NCI-H2227 (cell line): ENCODE results near the gene PIEZO2.

Experiments
- DNase-seq: peaks from one replicate; lab custom pipeline; 2025; ENCODE audit not compliant: unreplicated experiment; lab: John Stamatoyannopoulos, UW

The PIEZO2 gene

DNA sequence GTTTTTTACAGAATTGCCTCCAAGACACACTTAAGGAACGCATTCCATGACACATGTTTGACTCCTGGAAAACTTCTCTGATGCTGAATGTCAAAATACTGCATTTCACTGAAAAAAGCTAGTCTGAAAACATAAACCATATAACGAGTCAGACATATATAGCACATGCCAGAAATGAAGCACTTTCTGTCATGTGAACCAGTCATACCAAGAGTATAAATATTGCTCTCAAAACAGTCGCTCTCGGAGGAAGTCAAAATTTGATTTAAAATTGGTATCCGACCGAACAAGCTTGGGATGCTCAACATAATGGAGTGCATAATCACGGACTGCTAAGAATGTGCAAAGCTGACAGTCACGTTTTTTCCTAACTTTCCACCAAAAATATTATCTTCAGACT, 115.9 kb downstream of the PIEZO2 start:
- DNase-seq: no peak

DNA sequence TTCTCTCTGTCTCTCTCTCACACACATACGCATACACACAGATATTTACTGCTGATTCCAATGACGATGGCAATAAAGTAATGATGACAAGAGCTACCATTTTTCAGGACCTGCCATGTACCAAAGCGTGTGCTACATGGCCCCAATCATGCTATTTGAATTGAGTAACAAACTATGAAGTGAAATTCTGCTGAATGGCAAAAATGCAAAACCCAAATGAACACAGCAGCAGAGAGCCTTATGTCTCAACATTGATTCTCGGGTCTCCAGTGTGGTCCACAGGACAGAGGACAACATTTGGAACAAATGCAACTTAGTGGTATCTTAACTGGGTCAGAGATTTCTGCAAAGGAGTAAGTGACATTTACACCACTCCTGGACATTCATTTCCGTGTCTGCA, 117.4 kb downstream of the PIEZO2 start:
- no peak for DNase-seq

DNA sequence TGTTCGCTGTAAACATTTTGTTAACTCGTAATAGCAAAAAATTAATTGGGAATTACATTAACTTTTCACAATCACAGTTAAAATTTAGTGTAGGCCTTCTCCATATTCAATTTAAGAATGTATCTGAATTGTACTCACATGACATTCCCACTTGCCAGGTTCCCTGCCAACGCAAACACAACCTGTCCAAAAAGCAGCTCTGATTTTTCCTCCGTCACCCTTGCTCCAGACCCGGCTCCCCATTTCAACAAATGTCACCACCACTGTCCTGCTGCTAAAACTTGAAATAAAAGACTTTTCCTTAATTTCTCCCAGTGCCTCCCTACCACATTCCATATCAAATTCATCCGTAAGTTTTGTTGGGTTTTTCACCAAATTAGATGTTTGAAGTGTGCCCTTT, 120.3 kb downstream of the PIEZO2 start:
- DNase-seq: no peak

DNA sequence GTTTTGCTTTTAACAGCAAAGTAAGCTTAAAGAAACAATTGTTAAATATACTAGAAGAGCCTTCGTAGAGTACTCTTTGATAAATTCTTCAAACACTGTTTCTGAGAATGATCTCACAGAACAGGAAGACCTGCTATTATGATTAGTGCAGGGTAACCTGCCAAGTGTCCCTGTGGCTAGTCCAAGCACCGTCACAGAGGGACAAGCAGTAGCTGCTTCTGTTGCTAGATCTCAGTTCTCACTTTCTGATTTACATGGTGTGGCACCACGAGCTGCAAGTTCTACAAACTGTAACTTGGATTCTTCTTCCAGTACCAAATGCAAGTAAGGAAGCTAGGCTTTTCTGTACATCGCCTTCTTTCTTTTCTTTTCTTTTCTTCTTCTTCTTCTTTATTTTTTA, 121.5 kb downstream of the PIEZO2 start:
- no peak for DNase-seq

DNA sequence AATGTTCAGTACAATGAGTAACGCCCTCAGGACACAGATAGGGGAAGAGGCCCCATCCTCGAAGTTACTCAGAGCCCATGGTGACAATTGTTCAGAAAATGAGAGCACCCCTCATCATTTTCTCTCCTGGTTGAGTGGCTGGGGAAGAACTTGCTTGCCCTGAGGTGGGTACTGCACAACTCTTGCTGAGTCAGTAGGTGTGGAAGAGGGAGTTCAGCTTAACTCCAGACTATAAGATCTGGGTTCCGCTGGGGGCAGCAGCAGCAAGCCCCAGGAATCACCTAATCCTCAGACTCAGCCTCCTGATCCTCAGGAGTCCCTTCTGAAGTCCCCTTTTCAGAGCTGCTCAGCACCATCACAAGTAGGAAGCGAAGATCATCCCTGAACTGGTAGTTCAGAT, 123.7 kb downstream of the PIEZO2 start:
- DNase-seq: no peak

DNA sequence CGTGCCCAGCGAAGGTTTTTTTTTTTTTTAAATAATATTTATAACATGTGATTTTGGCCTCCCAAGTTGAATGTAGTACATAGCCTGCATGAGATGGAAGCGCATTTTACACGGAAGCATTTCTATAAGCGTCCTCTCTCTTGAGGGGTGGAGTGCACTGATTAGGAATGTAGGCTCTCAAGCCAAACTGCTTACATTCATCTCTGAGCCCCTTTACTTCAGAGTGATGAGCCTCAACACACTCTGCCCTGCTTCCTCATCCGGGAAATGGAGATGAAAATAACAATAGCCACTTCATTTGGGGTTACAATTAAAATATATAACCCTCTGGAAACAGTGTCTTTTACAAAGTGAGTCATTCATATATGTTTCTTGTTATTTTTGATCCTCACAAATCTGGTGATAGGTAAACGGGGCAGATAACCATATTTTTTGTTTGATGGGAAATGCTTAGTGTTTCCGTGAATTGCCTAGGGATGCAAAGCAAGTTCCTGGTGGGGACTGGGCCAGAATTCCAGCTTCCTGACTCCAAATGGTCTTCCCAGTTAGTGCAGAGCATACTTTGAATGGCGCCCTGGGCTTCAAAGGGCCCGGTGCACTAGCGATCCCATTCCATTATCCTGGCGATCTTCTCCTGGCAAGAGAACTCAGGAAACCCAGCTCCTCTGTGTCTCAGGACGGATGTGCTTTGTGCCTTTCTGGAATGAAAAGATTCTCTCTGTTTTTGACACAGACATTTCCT, 124.3 kb downstream of the PIEZO2 start:
- no peak for DNase-seq

DNA sequence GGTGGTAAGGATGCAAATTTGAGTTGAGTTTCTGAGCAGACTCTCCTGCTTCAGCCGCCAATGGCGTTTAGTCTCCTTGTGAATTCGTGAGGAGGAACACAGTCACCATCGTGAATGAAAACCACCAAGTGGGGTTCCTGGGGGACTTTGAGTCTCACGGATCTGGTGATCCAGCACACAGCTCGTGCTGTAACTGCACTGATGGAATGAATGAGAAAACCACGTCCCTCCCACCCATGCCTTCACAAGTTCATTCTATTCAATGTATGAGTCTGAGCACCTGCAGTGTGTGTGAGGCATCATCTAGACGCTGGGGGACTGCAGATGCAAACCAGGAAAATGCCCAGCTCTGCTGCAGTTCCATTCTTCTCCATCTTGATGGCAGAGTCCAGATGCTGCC, 127.9 kb downstream of the PIEZO2 start:
- DNase-seq: no peak

DNA sequence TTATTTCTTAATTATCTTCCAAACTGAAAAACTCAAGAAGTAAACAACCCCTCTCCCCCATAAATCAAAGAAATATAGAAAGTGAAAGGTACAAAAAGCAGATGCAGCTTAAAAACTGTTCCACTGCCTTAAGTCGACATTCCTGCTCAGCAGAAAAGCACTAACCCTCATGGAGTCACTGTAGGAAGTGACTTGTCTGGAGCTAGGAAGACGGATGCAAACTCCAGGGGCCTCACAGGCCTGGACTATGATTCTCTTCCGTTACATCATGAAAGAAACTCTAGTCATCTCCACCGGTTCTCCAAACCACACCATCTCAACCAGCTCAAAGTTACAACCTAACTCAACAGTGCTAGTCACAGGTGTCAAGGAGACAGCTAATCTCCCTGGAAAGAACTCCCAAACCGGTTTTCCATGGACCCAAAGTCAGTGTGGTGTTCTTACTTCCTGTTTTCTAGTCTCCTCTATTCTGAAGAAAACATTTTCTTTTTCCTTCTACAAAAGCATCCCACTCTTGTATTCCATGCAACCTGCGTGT, 128.4 kb downstream of the PIEZO2 start:
- no peak for DNase-seq

DNA sequence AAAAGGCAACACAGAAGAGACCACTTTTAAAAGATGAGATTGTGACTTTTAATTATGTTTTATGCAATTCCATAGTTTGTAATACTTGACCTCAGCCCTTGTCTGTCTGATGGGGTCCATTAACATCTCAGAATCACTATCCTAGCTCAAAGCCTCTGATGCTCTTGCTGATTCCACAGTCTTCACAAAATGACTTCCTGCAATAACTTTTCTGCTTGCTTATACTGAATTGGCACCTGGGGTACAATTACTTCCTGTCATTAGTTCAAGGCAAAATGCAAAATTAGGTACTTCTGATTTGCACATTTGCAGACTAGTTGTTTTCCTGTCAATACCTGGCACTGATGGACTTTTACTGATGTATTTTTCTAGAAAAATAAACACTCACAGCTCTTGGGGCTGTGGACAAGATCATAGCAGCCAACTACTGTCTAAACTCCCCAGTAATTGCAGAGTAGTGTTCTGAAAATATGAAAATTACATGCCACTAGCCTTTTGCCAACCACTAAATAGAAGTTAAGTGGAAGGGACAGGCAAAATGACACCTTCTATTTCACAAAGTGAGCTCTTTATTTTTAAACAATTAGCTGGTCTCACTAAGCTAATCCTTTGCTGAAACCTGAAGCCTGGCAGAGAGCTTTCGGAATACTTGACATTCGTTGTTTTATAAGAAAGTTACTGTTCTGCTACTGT, 129.1 kb downstream of the PIEZO2 start:
- DNase-seq: no peak

DNA sequence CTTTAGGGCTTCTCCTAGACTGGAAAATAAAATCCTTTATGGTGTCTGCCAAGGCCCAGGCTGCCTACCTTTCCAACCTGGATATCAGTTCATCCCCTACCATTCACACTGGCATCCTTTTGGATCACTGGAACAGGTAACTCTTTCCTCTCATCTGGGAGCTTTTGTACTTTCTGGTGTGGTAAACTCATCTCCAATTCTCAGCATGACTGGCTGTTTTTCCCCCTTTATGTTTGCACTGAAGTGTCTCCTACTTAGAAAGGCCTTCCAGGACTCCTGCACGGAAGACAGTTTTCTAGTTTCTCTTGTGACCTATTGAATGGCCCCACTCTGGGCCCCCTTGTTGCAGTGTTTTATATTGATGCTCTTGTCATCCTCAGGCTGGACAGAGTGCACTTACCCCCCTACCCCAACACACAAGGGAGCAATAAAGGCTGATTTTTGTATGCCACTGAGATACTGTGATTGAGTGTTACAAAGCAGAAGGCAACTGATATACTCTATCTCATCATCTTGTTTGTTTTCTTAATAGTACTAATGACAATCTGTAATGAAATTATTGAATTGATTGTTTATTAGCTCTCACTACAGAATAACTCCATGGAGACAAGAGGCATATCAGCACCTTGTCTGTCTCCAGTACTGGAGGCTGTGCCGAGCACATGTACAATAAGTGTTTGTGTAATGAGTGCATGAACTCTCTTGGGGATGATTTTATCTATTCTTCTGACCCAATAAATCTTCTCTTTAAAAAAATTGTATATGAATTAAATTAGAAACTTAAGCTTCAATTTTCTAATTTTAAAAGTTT, 129.9 kb downstream of the PIEZO2 start:
- no peak for DNase-seq

DNA sequence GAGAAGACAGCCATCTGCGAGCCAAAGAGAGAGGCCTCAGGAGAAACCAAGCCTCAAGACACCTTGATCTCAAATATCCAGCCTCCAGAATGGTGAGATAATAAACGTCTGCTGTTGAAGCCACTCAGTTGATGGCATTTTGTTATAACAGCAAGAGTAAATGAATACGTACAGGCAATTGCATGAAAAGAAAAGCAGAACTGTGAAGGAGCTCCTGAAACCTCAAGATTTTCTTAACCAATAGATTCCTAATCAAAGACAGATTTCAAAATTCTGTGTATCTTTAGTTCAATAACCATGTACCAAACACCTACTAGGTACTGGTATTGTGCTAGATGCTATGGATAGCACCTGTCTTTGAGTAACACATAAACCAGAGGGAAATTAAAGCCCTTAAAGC, 139.5 kb downstream of the PIEZO2 start:
- no peak for DNase-seq

DNA sequence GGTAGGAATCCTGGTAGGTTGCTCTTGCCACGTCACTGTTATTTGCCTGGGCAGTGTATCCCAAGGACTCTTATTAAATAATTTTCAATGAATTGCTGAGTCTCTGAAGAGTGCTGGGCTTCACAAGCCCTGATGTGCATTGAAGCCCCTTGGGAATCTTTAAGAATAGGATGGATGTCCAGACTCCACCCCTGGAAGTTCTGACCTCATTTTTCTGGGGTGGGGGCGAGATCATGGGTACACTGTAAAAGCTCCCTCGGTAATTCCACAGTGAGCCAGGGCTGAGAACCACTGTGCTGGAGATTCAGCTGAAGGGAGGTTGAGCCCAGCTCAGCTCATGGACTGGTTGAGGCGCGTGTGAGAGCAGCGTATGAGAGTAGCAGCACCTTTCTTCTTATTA, 140.2 kb downstream of the PIEZO2 start:
- DNase-seq: no peak

DNA sequence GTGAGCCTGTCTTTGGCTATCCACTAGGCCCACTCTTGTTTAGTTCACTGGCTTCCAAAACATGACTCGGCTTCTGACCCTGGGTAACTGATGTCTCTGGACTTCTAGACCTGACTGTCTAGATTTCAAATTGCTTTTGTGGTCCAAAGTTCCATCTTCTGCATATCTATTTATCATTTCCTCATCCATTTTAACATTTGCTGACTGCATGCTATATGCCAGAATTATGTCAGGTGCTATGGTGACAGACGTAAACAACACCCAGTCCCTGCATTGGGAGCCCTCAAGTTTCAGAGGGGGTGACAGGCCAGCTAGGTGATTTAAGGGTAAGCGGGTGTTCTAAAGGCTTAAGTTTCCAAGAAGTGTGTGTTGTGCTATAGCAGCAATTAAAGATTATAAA, 140.9 kb downstream of the PIEZO2 start:
- DNase-seq: no peak

DNA sequence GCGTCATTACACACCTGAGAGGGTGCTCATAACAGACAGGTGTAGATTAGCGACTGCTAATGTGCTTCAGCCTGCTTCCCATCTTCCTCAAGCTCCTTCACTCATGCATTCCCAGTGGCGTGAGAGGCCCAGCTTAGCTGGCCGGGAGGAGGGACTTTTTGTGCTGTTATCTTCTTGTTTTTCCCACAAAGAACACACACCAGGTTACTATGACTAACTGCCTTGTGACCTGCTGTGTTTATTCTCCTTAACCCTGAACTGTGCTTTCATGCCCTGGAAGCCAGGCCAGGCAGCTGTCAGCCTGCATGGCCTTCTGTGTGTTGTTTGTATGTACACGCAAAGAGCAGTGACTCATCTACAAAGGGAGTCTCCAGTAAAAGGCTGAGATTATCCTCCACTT, 143.8 kb downstream of the PIEZO2 start:
- DNase-seq: no peak

DNA sequence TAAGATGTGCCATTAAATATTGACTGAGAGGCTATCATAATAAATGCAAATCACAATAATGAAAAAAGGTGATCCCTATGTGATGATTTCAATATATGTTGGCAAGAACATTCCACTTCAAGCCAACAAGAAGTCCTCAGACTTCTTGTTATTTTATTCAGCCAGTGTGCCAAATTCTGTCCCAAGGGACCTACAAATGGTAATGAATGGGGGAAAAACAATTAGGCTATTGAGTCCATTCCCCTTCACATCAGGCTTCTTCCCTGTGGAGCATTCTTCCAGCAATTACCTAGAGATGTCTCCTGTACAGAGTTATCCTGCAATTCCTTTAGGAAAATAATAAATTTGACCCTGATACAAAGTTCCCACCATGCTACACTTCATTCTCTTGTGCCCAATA, 144.4 kb downstream of the PIEZO2 start:
- no peak for DNase-seq

DNA sequence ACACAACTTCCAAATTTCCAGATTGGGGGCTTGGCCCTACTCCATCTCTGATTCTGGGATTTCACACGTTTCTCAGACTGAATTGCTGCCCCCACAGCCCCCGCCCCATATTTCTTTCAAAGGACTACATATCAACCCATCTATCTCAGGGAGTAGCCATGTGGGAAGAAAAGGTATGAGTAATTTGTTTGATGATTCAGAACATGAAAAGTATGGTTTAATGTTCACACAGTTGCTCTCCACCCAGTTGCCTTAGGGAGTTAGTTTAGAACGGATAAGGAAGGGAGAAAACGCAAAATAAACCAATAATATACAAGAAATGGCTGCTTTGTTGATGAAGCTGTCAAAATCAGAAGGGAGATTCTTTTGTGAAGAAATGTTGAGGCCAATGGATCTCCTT, 145.1 kb downstream of the PIEZO2 start:
- DNase-seq: no peak

DNA sequence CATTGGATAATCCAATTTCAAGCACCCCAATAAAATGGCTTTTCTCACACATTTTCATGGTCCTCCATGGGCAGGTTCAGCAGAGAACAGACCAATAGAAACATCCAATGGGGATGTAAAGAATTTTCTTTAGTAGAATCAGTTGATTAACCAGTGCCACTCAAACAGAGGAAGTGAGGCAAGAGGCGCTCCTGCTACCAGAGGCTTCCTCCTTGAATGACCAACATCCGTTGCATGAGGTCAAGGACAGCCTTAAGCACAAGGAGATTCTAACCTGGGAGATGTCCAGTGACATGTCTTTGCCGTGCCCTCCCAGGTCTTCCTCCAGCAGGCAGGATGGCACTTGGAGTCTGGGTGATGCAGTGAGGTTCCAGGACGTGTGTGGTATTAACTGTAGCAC, 146.6 kb downstream of the PIEZO2 start:
- no peak for DNase-seq

DNA sequence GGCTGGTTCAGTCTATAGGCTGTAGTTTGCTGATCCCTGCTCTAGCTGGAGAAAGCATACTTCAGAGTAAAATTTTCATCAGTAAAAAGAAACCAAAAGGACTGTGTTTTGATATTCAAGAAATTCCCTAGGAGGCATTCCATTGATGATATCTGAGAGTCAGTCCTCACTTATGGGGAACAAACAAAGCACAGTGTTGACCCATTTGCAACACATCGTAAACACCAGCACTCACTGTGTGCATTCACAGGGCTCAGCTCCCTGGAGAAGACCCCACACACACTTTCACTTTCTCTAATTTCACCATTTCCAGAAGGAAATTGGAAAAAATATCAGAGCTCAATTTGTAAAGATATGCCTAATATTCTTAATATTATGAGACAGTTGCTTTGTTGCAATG, 147.1 kb downstream of the PIEZO2 start:
- no peak for DNase-seq

DNA sequence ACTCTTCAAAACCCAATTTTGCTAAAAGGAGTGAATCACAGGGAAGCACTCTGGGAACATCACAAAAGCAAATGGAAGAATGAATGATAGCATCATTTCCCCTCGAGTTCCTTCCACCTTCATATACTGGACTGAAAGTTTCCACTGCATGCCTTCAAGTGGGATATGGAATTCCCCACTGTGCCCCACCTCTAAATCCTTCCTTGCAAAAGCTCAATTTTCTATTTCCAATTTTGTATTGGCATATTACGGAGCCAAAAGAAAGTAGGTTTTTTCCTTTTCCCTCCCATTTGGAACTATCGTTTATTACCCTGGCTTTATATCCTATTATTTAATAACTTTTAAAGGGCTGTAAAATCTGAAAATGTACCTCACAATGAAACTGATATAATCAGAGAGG, 149.3 kb downstream of the PIEZO2 start:
- no peak for DNase-seq

DNA sequence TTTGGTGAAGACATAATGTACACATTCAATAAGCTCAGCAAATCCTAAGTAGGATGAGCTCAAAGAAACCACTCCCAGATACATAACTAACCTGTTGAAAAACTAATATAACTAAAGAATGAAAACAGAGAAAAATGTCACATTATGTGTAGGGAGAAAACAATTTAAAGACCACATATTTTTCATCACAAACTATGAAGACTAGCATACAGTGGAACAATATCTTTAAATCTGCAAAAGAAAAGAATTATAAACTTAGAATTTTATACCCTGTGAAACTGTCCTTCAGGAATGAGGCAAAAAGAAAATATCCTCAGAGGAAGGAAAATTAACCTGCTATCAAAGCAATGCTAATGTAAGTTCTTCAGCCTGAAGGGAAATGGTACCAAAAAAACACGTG, 151.5 kb downstream of the PIEZO2 start:
- no peak for DNase-seq

DNA sequence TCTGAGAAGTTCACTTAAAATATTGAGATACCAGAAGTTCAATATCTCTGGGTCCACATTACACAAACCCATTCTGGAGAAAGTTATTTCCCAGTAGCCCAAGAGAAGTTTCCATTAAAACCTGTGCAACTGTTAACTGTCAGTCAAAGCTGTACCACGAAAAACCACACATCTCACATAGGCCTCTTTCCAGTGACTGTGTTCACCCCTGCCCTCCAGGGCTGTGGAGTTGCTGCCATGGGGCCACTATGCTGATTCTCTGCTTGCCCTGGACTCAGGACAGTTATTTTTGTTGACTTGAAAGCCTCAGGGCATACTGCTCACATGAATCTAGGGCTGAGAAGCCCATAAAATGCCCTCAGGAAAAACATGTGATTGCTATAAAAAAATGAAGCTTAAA, 153.8 kb downstream of the PIEZO2 start:
- no peak for DNase-seq

DNA sequence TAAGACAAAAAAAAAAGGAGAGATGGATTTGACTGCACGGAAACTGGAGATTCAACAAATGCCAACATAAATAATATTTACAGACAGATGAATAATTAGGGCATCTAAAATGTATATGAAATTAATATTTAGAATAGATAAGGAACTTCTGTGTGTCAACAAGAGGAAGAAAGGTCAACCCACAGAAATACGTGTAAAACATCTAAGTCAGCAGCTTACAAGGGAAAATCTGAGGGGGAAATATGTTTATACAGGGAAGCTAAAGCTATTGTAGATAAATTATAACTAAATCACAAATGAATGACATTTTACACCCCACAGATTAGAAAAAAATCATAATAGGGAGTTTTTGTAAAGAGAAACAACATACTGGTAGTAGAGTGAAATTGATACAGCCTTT, 159.9 kb downstream of the PIEZO2 start:
- DNase-seq: no peak
